HEK293 (cell line): ENCODE measurements around the gene EPHB1.

ENCODE experiments used
- BCL11A ChIP-seq: fragments of 450-650 bp; formaldehyde crosslinking; IDR thresholded peaks from 2 replicates; pipeline ENCODE4 v1.5.1; 2016; ENCODE audit warnings: low read depth, missing biosample characterization, missing genetic modification characterization
- BCL11B ChIP-seq: fragments of 450-650 bp; formaldehyde crosslinking; IDR thresholded peaks from 2 replicates; pipeline ENCODE4 v1.5.1; 2016; ENCODE audit warnings: low read depth, missing biosample characterization, missing genetic modification characterization
- GLI4 ChIP-seq: fragments of 450-650 bp; formaldehyde crosslinking; IDR thresholded peaks from 2 replicates; pipeline ENCODE4 v1.5.1; 2016; ENCODE audit warnings: missing biosample characterization, missing genetic modification characterization
- IKZF3 ChIP-seq: fragments of 450-650 bp; IDR thresholded peaks from 2 replicates; pipeline ENCODE4 v1.5.0; 2018; ENCODE audit warnings: missing biosample characterization, mild to moderate bottlenecking, missing genetic modification characterization, moderate library complexity
- KLF10 ChIP-seq: fragments of 450-650 bp; IDR thresholded peaks from 2 replicates; pipeline ENCODE4 v1.5.1; 2018; ENCODE audit warnings: missing biosample characterization, mild to moderate bottlenecking, missing genetic modification characterization
- SALL2 ChIP-seq: fragments of 450-650 bp; formaldehyde crosslinking; IDR thresholded peaks from 2 replicates; pipeline ENCODE4 v1.5.0; 2017; ENCODE audit warnings: missing biosample characterization, mild to moderate bottlenecking, missing genetic modification characterization, borderline replicate concordance
- SETDB1 ChIP-seq: IDR thresholded peaks from one replicate; pipeline ENCODE4 v1.6.1; 2017; ENCODE audit warnings: mild to moderate bottlenecking, low read length, moderate library complexity, mixed read lengths; ENCODE audit not compliant: insufficient read length
- SP3 ChIP-seq: fragments of 450-650 bp; formaldehyde crosslinking; IDR thresholded peaks from 2 replicates; pipeline ENCODE4 v1.5.1; 2016; ENCODE audit warnings: missing biosample characterization, missing genetic modification characterization
- TSHZ1 ChIP-seq: fragments of 450-650 bp; formaldehyde crosslinking; IDR thresholded peaks from 2 replicates; pipeline ENCODE4 v1.5.1; 2016; ENCODE audit warnings: missing biosample characterization, missing genetic modification characterization, borderline replicate concordance
- ZBTB8A ChIP-seq: fragments of 450-650 bp; formaldehyde crosslinking; IDR thresholded peaks from 2 replicates; pipeline ENCODE4 v1.5.1; 2016; ENCODE audit warnings: missing biosample characterization, missing genetic modification characterization
- ZNF157 ChIP-seq: fragments of 450-650 bp; formaldehyde crosslinking; IDR thresholded peaks from 2 replicates; pipeline ENCODE4 v1.5.1; 2016; ENCODE audit warnings: missing biosample characterization, missing genetic modification characterization
- ZNF23 ChIP-seq: fragments of 450-650 bp; formaldehyde crosslinking; IDR thresholded peaks from 2 replicates; pipeline ENCODE4 v1.5.1; 2016; ENCODE audit warnings: missing biosample characterization, missing genetic modification characterization, borderline replicate concordance
- ZNF24 ChIP-seq: fragments of 450-650 bp; formaldehyde crosslinking; IDR thresholded peaks from 2 replicates; pipeline ENCODE4 v1.5.1; 2016; ENCODE audit warnings: missing biosample characterization, missing genetic modification characterization
- ZNF248 ChIP-seq: fragments of 450-650 bp; formaldehyde crosslinking; IDR thresholded peaks from 2 replicates; pipeline ENCODE4 v1.5.1; 2017; ENCODE audit warnings: missing biosample characterization, missing genetic modification characterization
- ZNF404 ChIP-seq: fragments of 450-650 bp; formaldehyde crosslinking; IDR thresholded peaks from 2 replicates; pipeline ENCODE4 v1.5.1; 2017; ENCODE audit warnings: missing biosample characterization, missing genetic modification characterization
- ZNF433 ChIP-seq: fragments of 450-650 bp; formaldehyde crosslinking; IDR thresholded peaks from 2 replicates; pipeline ENCODE4 v1.5.1; 2016; ENCODE audit warnings: missing biosample characterization, missing genetic modification characterization, low read depth
- ZNF501 ChIP-seq: fragments of 450-650 bp; formaldehyde crosslinking; IDR thresholded peaks from 2 replicates; pipeline ENCODE4 v1.5.1; 2016; ENCODE audit warnings: missing biosample characterization, missing genetic modification characterization
- ZNF558 ChIP-seq: fragments of 450-650 bp; formaldehyde crosslinking; IDR thresholded peaks from 2 replicates; pipeline ENCODE4 v1.5.1; 2016; ENCODE audit warnings: missing biosample characterization, missing genetic modification characterization
- ZNF610 ChIP-seq: fragments of 450-650 bp; formaldehyde crosslinking; IDR thresholded peaks from 2 replicates; pipeline ENCODE4 v1.5.1; 2016; ENCODE audit warnings: missing biosample characterization, missing genetic modification characterization, borderline replicate concordance
- ZNF624 ChIP-seq: fragments of 450-650 bp; formaldehyde crosslinking; IDR thresholded peaks from 2 replicates; pipeline ENCODE4 v1.5.1; 2017; ENCODE audit warnings: missing biosample characterization, missing genetic modification characterization
- ZNF692 ChIP-seq: fragments of 450-650 bp; formaldehyde crosslinking; IDR thresholded peaks from 2 replicates; pipeline ENCODE4 v1.5.1; 2016; ENCODE audit warnings: missing biosample characterization, missing genetic modification characterization
- ZNF707 ChIP-seq: fragments of 450-650 bp; formaldehyde crosslinking; IDR thresholded peaks from 2 replicates; pipeline ENCODE4 v1.5.1; 2016; ENCODE audit warnings: missing biosample characterization, missing genetic modification characterization
- ZXDB ChIP-seq: fragments of 450-650 bp; formaldehyde crosslinking; IDR thresholded peaks from 2 replicates; pipeline ENCODE4 v1.5.1; 2016; ENCODE audit warnings: missing biosample characterization, missing genetic modification characterization
- TF ChIP-seq, protein P1 (sequence below): fragments of 450-650 bp; formaldehyde crosslinking; IDR thresholded peaks from 2 replicates; pipeline ENCODE4 v1.5.1; 2016; ENCODE audit warnings: missing biosample characterization, missing genetic modification characterization
- TF ChIP-seq, protein P2 (sequence below): fragments of 450-650 bp; formaldehyde crosslinking; IDR thresholded peaks from 2 replicates; pipeline ENCODE4 v1.5.1; 2016; ENCODE audit warnings: missing biosample characterization, missing genetic modification characterization
- TF ChIP-seq, protein P3 (sequence below): fragments of 450-650 bp; formaldehyde crosslinking; IDR thresholded peaks from 2 replicates; pipeline ENCODE4 v1.5.1; 2016; ENCODE audit warnings: missing biosample characterization, missing genetic modification characterization

Gene EPHB1

DNA sequence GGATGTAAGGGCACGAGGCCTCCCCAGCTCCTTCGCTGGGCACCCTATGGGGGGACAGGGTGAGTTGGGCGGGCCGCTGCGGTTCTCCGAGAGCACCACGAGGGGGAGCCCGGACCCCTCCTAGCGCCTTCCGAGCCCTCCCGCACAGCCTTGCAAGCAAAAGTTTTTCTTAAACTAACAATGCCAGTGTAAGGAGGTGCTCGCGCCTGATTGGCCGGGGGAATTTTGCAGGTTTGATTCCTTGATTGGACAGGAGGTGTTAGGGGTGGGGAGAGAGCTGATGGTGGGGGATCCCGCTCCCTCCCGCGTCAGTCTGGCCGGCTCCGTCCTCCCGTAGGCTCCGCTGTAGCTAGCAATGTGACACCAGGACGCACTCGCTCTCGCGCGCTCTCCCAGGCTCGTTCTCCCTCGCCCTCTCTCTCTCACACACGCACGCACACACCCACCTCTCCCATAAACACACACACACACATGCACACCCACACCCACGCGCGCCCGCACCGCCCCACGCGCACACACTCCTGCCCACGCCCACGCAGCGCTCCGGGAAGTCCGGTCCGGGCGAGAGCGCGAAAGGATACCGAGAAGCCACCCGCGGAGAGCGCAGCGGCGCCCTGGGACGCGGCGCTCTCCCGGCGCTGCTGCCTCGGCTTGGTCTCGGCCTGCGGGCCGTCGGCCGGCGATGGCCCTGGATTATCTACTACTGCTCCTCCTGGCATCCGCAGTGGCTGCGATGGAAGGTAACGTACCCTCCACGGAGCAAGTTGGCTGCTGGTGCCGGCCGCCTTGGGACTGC, at the start of gene EPHB1 (continued):
- peak; percentile 72; the same call in 1 of the 2 replicates for TF ChIP-seq BCL11B (tag by site-specific recombination)
- peak; percentile 86; the same call in 1 of the 2 replicates for TF ChIP-seq ZNF24
- no peak for TF ChIP-seq ZNF157 (tag by site-specific recombination)
- TF ChIP-seq ZNF692 (tag by site-specific recombination): peak; percentile 78; the same call in 1 of the 2 replicates
- TF ChIP-seq TSHZ1 (tag by site-specific recombination): peak; percentile 56; the same call in 1 of the 2 replicates
- TF ChIP-seq ZNF624: no peak
- no peak for TF ChIP-seq ZNF433 (tag by site-specific recombination)
- TF ChIP-seq SALL2 (tag by site-specific recombination): no peak
- 0 out of 2 replicates have a peak, but pooled peaks have one; percentile 30 for TF ChIP-seq ZNF610 (tag by site-specific recombination)
- TF ChIP-seq BCL11A (tag by site-specific recombination): peak; percentile 68; the same call in 1 of the 2 replicates
- TF ChIP-seq ZNF248 (tag by site-specific recombination): no peak
- TF ChIP-seq ZNF404 (tag by site-specific recombination): no peak
- TF ChIP-seq KLF10: peak; percentile 43; the same call in 1 of the 2 replicates
- TF ChIP-seq, protein P1, sequence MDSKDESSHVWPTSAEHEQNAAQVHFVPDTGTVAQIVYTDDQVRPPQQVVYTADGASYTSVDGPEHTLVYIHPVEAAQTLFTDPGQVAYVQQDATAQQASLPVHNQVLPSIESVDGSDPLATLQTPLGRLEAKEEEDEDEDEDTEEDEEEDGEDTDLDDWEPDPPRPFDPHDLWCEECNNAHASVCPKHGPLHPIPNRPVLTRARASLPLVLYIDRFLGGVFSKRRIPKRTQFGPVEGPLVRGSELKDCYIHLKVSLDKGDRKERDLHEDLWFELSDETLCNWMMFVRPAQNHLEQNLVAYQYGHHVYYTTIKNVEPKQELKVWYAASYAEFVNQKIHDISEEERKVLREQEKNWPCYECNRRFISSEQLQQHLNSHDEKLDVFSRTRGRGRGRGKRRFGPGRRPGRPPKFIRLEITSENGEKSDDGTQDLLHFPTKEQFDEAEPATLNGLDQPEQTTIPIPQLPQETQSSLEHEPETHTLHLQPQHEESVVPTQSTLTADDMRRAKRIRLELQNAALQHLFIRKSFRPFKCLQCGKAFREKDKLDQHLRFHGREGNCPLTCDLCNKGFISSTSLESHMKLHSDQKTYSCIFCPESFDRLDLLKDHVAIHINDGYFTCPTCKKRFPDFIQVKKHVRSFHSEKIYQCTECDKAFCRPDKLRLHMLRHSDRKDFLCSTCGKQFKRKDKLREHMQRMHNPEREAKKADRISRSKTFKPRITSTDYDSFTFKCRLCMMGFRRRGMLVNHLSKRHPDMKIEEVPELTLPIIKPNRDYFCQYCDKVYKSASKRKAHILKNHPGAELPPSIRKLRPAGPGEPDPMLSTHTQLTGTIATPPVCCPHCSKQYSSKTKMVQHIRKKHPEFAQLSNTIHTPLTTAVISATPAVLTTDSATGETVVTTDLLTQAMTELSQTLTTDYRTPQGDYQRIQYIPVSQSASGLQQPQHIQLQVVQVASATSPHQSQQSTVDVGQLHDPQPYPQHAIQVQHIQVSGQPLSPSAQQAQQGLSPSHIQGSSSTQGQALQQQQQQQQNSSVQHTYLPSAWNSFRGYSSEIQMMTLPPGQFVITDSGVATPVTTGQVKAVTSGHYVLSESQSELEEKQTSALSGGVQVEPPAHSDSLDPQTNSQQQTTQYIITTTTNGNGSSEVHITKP (tag by site-specific recombination): peak; percentile 72
- peak; percentile 26; the same call in 1 of the 2 replicates for TF ChIP-seq SP3
- TF ChIP-seq, protein P2, sequence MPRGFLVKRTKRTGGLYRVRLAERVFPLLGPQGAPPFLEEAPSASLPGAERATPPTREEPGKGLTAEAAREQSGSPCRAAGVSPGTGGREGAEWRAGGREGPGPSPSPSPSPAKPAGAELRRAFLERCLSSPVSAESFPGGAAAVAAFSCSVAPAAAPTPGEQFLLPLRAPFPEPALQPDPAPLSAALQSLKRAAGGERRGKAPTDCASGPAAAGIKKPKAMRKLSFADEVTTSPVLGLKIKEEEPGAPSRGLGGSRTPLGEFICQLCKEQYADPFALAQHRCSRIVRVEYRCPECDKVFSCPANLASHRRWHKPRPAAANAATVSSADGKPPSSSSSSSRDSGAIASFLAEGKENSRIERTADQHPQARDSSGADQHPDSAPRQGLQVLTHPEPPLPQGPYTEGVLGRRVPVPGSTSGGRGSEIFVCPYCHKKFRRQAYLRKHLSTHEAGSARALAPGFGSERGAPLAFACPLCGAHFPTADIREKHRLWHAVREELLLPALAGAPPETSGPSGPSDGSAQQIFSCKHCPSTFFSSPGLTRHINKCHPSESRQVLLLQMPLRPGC (tag by site-specific recombination): peak; percentile 82; the same call in 1 of the 2 replicates
- TF ChIP-seq, protein P3, sequence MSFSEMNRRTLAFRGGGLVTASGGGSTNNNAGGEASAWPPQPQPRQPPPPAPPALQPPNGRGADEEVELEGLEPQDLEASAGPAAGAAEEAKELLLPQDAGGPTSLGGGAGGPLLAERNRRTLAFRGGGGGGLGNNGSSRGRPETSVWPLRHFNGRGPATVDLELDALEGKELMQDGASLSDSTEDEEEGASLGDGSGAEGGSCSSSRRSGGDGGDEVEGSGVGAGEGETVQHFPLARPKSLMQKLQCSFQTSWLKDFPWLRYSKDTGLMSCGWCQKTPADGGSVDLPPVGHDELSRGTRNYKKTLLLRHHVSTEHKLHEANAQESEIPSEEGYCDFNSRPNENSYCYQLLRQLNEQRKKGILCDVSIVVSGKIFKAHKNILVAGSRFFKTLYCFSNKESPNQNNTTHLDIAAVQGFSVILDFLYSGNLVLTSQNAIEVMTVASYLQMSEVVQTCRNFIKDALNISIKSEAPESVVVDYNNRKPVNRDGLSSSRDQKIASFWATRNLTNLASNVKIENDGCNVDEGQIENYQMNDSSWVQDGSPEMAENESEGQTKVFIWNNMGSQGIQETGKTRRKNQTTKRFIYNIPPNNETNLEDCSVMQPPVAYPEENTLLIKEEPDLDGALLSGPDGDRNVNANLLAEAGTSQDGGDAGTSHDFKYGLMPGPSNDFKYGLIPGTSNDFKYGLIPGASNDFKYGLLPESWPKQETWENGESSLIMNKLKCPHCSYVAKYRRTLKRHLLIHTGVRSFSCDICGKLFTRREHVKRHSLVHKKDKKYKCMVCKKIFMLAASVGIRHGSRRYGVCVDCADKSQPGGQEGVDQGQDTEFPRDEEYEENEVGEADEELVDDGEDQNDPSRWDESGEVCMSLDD (tag by site-specific recombination): 0 out of 2 replicates have a peak, but pooled peaks have one; percentile 56
- no peak for TF ChIP-seq ZNF707 (tag by site-specific recombination)
- TF ChIP-seq ZBTB8A: peak; percentile 37
- TF ChIP-seq ZNF558 (tag by site-specific recombination): no peak
- peak; percentile 79; the same call in 1 of the 2 replicates for TF ChIP-seq ZNF501 (tag by site-specific recombination)
- no peak for TF ChIP-seq GLI4 (tag by site-specific recombination)
- TF ChIP-seq IKZF3 (tag by site-specific recombination): no peak
- TF ChIP-seq ZXDB: peak; percentile 60; the same call in 1 of the 2 replicates
- TF ChIP-seq SETDB1: no peak
- TF ChIP-seq ZNF23 (tag by site-specific recombination): no peak
